Raji (cell line): ENCODE results near the gene FOXA1.

Experiments used
- POLR2A ChIP-seq: IDR thresholded peaks from 2 replicates; pipeline ENCODE4 v1.6.1; 2011; ENCODE audit warnings: low read depth, low read length, control low read depth; ENCODE audit not compliant: insufficient read depth

Gene FOXA1

GRCh38 chr14:37559386-37559785 is 35.7 kb downstream of the FOXA1 start:
- no peak for TF ChIP-seq POLR2A

GRCh38 chr14:37558740-37559139 is 36.3 kb downstream of the FOXA1 start:
- TF ChIP-seq POLR2A: no peak

GRCh38 chr14:37553935-37554550 is 41.0 kb downstream of the FOXA1 start:
- TF ChIP-seq POLR2A: no peak

GRCh38 chr14:37551119-37551518 is 43.9 kb downstream of the FOXA1 start:
- no peak for TF ChIP-seq POLR2A

GRCh38 chr14:37550511-37550910 is 44.5 kb downstream of the FOXA1 start:
- TF ChIP-seq POLR2A: no peak

- TF ChIP-seq POLR2A: no peak
Measured at GRCh38 chr14:37546621-37547447, 48.2 kb downstream of the FOXA1 start.

- no peak for TF ChIP-seq POLR2A
Measured at GRCh38 chr14:37545174-37545573, 49.9 kb downstream of the FOXA1 start.

- no peak for TF ChIP-seq POLR2A
Measured at GRCh38 chr14:37544407-37544806, 50.6 kb downstream of the FOXA1 start.

- TF ChIP-seq POLR2A: no peak
Measured at GRCh38 chr14:37539992-37540391, 55.1 kb downstream of the FOXA1 start.
